Lung (tissue), 12 donors: ENCODE results near the gene TNC. TPM values are rescaled to one million over a fixed set of nuclear protein-coding genes. Genes with fewer than 3 reads are reported as not detected.

Source experiments
- ATAC-seq: fragments of 200-7000 bp; cut with Tn5 transposase; one replicate; pipeline ENCODE4 v1.9.1; 2020; ENCODE audit warnings: moderate number of reproducible peaks; ENCODE audit not compliant: insufficient read depth, low FRiP score
- DNase-seq, 3 donors: peaks; one replicate each; pipeline ENCODE4 v3.0.0-alpha.2; 2013 to 2017
- H3K27ac ChIP-seq, 2 donors: one replicate each; pipeline ENCODE4 v1.5.1; 2013; ENCODE audit warnings: mild to moderate bottlenecking in 2 of 2, moderate library complexity in 2 of 2, control low read depth in 1 of 2, inconsistent platforms in 1 of 2, low read depth in 1 of 2, low read length in 1 of 2
- H3K27me3 ChIP-seq, 3 donors: one replicate each; pipeline ENCODE4 v1.5.1; 2013; ENCODE audit warnings: low read length in 2 of 3; ENCODE audit not compliant: control insufficient read depth in 3 of 3, insufficient read depth in 3 of 3
- H3K36me3 ChIP-seq, 4 donors: one replicate each; pipeline ENCODE4 v1.5.1; 2013; ENCODE audit warnings: low read length in 4 of 4, mild to moderate bottlenecking in 1 of 4, moderate library complexity in 1 of 4; ENCODE audit not compliant: control insufficient read depth in 4 of 4, insufficient read depth in 4 of 4
- H3K4me1 ChIP-seq, 5 donors: one replicate each; pipeline ENCODE4 v1.5.1; 2013; ENCODE audit warnings: low read length in 5 of 5, mild to moderate bottlenecking in 2 of 5, moderate library complexity in 1 of 5; ENCODE audit not compliant: control insufficient read depth in 5 of 5, insufficient read depth in 5 of 5
- H3K4me3 ChIP-seq: one replicate; pipeline ENCODE4 v1.5.1; 2013; ENCODE audit warnings: mild to moderate bottlenecking, control low read depth, moderate library complexity
- H3K9ac ChIP-seq, 2 donors: one replicate each; pipeline ENCODE4 v1.5.1; 2013; ENCODE audit warnings: low read length in 2 of 2, control low read depth in 1 of 2; ENCODE audit not compliant: insufficient read depth in 1 of 2
- H3K9me3 ChIP-seq, 4 donors: one replicate each; pipeline ENCODE4 v1.5.1; 2013; ENCODE audit warnings: low read length in 3 of 4, mild to moderate bottlenecking in 1 of 4, moderate library complexity in 1 of 4; ENCODE audit not compliant: control insufficient read depth in 4 of 4, insufficient read depth in 3 of 4
- CTCF ChIP-seq: IDR thresholded peaks from 2 replicates; pipeline ENCODE4 v1.5.1; 2012; ENCODE audit warnings: mild to moderate bottlenecking; ENCODE audit errors: control extremely low read depth, extremely low read depth
- WGBS, 2 donors: extraction: QIAGEN DNeasy Blood & Tissue Kit; methylation state at CpG; one replicate each; pipeline ENCODE4 v1.1.7; 2013; 5-methylcytosine and 5-hydroxymethylcytosine counted together
- polyA plus RNA-seq, 2 donors: library from polyadenylated mRNA; stranded (reverse); fragments of 200-250 nt; gene quantifications; one replicate each; pipeline ENCODE4 v1.2.1, GENCODE V29; 2013
- total RNA-seq, 2 donors: library from RNA; depleted of rRNA in 1 of 2; stranded (reverse); fragments of >200 nt in 1 of 2; gene quantifications; one replicate each; pipeline ENCODE4 v1.2.1, GENCODE V29; 2014 to 2021
- donor health status: control.
- donor health status: control.
- donor health status: Bipolar disorder and iron deficiency.
- donor health status: healthy.
- donor health status: DM: yes; HTN: yes; CAD: no.

Gene TNC
- total and polyA plus RNA-seq, 4 donors = 3.9 to 242 (median 80.5) TPM

- Histone ChIP-seq H3K9ac (no peak overlapping the region), H3K4me1 (peaks cover 0 to 8% (median 0%) of the 10 kb centered on the region in 5 donors), H3K27me3 (no peaks in the 10 kb centered on the region), H3K9me3 (no peaks in the 10 kb centered on the region), H3K4me3 (no peak overlapping the region), H3K27ac (peak overlapping the region in 1 of 2 donors; percentile 53), H3K36me3 (no peaks in the 10 kb centered on the region)
- no peak for TF ChIP-seq CTCF
- WGBS, 2 donors = 40 to 47% methylated on average over 10 of the region's 10 CpGs
- DNase-seq = peak; percentile 24 to 70 (median 40)
- peak; percentile 76 for ATAC-seq
These were observed 122.2 kb downstream of the TNC start for GRCh38 chr9:114995681-114996221.

- no peaks in the 10 kb centered on the region for H3K36me3 ChIP-seq
- no peak overlapping the region for H3K4me3 ChIP-seq
- TF ChIP-seq CTCF = no peak
- H3K27me3 ChIP-seq = no peaks in the 10 kb centered on the region
- no peak overlapping the region for H3K9ac ChIP-seq
- peaks cover 0 to 8% (median 0%) of the 10 kb centered on the region in 5 donors for H3K4me1 ChIP-seq
- H3K27ac ChIP-seq = no peak overlapping the region
- DNase-seq (no peak), ATAC-seq (no peak)
- no peaks in the 10 kb centered on the region for H3K9me3 ChIP-seq
These were observed 123.2 kb downstream of the TNC start for GRCh38 chr9:114994768-114995167.

DNA sequence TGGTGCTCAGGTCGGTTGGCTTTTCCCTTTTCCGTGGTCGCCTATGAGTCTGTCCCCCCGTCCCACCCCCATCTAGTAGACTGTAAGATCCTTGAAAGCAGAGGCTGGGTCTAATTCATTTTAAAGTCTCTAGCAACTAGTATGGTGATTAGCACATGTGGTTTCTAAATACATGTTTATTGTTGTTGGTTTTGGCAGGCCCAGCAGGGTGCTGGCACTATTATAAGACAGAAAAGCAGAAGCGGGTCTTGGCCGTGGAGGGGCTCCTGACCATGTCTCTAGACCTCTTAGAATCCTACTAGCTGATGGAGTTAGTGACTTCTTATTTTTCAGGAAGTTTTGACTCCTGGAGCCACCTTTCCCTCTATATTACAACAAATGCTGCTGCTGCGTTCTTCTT lies 126.1 kb downstream of the TNC start:
- Histone ChIP-seq H3K4me3 (no peak overlapping the region), H3K27ac (no peak overlapping the region), H3K4me1 (peaks cover 0 to 8% (median 0%) of the 10 kb centered on the region in 5 donors), H3K9ac (no peak overlapping the region), H3K36me3 (no peaks in the 10 kb centered on the region), H3K9me3 (no peaks in the 10 kb centered on the region), H3K27me3 (no peaks in the 10 kb centered on the region)
- no peak for TF ChIP-seq CTCF
- no peak for DNase-seq
- no peak for ATAC-seq
- 79 to 81% methylated on average over 7 of the region's 7 CpGs for WGBS, 2 donors

DNA sequence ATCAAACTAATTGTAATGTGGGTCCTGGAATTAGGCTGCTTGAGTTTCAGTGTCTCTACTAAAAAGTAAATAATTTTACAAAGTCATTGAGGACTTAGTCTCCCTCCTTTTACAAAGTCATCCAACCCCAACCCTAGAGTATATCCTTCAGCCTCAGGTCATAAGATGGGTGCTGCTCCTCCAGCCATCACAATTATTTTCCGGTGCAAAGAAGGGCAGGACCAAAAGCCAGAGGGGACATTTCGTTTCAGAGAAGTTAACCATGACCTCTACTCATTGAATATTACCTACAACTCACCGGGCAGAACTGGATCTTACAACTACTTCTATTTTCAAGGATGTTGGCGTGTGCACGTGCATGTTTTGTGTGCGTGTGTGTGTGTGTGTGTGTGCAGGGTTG lies 127.1 kb downstream of the TNC start:
- no peak for TF ChIP-seq CTCF
- Histone ChIP-seq H3K27ac (no peak overlapping the region), H3K27me3 (no peaks in the 10 kb centered on the region), H3K36me3 (no peaks in the 10 kb centered on the region), H3K4me3 (no peak overlapping the region), H3K4me1 (peaks cover 0 to 3% (median 0%) of the 10 kb centered on the region in 5 donors), H3K9ac (no peak overlapping the region), H3K9me3 (no peaks in the 10 kb centered on the region)
- 89 to 91% methylated on average over 6 of the region's 6 CpGs for WGBS, 2 donors
- DNase-seq (no peak), ATAC-seq (no peak)
